GOT3 (cell line): Measurements from ENCODE around the gene PORCN.

Source experiments
- DNase-seq: peaks from one replicate; lab custom pipeline; 2025; ENCODE audit warnings: mixed read lengths; lab: John Stamatoyannopoulos, UW

PORCN gene

GRCh38 chrX:48476919-48477318 lies 31.9 kb upstream of the PORCN start:
- DNase-seq = no peak

GRCh38 chrX:48477960-48478755 lies 30.6 kb upstream of the PORCN start:
- no peak for DNase-seq

GRCh38 chrX:48478806-48479205 lies 30.0 kb upstream of the PORCN start:
- no peak for DNase-seq

GRCh38 chrX:48480142-48480541 lies 28.6 kb upstream of the PORCN start:
- DNase-seq = no peak

- no peak for DNase-seq
Measured at GRCh38 chrX:48480583-48480982, 28.2 kb upstream of the PORCN start.

- no peak for DNase-seq
Measured at GRCh38 chrX:48482526-48482925, 26.3 kb upstream of the PORCN start.

GRCh38 chrX:48487362-48487798 lies 21.4 kb upstream of the PORCN start:
- DNase-seq = no peak

- no peak for DNase-seq
Measured at GRCh38 chrX:48488034-48488433, 20.8 kb upstream of the PORCN start.

- no peak for DNase-seq
Measured at GRCh38 chrX:48489296-48489695, 19.5 kb upstream of the PORCN start.

- no peak for DNase-seq
Measured at GRCh38 chrX:48489892-48490291, 18.9 kb upstream of the PORCN start.

- no peak for DNase-seq
Measured at GRCh38 chrX:48490661-48491060, 18.1 kb upstream of the PORCN start.

GRCh38 chrX:48491809-48492208 lies 17.0 kb upstream of the PORCN start:
- no peak for DNase-seq

GRCh38 chrX:48492293-48492910 lies 16.4 kb upstream of the PORCN start:
- DNase-seq = no peak

GRCh38 chrX:48493890-48494364 lies 14.9 kb upstream of the PORCN start:
- DNase-seq = no peak

- DNase-seq = no peak
Measured at GRCh38 chrX:48496660-48497059, 12.1 kb upstream of the PORCN start.

- no peak for DNase-seq
Measured at GRCh38 chrX:48497871-48498270, 10.9 kb upstream of the PORCN start.

- DNase-seq = no peak
Measured at GRCh38 chrX:48498374-48498809, 10.4 kb upstream of the PORCN start.

GRCh38 chrX:48504261-48504660 lies 4.5 kb upstream of the PORCN start:
- no peak for DNase-seq

GRCh38 chrX:48505481-48505880 lies 3.3 kb upstream of the PORCN start:
- no peak for DNase-seq

- DNase-seq = no peak
Measured at GRCh38 chrX:48507246-48507645, 1.5 kb upstream of the PORCN start.

GRCh38 chrX:48509245-48509590 lies 426 bp downstream of the PORCN start:
- no peak for DNase-seq

- DNase-seq = no peak
Measured at GRCh38 chrX:48509619-48510018, 827 bp downstream of the PORCN start.

- DNase-seq = no peak
Measured at GRCh38 chrX:48511560-48511959, 2.8 kb downstream of the PORCN start.
